ENCODE measurements around the gene DUSP15. TPM values are rescaled to one million over a fixed set of nuclear protein-coding genes. Genes with fewer than 3 reads are reported as not detected.

The DUSP15 gene
- total and polyA plus RNA-seq, 2 of the 4 experiments (the other 2 are of a cell fraction) = not detected

DNA sequence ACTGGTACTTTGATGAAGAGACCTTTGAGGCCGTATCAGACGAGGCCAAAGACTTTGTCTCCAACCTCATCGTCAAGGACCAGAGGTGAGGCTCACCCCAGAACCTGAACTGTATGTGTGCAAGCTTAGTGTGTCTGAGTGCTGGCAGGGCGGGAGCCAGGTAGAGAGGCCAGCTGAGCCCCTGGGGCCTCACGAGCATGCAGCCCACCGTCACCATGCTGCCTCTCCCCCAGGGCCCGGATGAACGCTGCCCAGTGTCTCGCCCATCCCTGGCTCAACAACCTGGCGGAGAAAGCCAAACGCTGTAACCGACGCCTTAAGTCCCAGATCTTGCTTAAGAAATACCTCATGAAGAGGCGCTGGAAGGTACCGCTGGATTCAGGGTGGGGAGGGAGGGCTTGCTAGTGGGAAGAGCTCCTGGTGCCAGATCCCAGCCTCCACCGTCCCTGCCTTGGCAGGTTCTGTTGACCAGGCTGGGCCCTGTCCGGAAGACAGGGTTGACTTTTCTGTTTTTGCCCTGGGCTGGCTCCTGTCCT lies 38.5 kb downstream of the DUSP15 start:
- Histone ChIP-seq H2AK9ac (replicated peaks; ENCODE audit: low read depth, low read length, poor library complexity) (peak overlapping the region; percentile 16), H4K20me1 (ENCODE audit: insufficient read depth, low read length) (peaks cover 18% of the 10 kb centered on the region), H2BK15ac (ENCODE audit: low read depth, low read length) (no peak overlapping the region), H3K9ac (ENCODE audit: low read depth, low read length) (no peak overlapping the region), H3K18ac (ENCODE audit: low read depth, low read length) (no peak overlapping the region), H4K8ac (ENCODE audit: low read depth in 2 of 2, low read length in 2 of 2) (no peak overlapping the region), H3K36me3 (ENCODE audit: control insufficient read depth, insufficient read depth, low read length) (no peaks in the 10 kb centered on the region), H3K4me2 (ENCODE audit: low read depth, low read length) (no peak overlapping the region), H2BK5ac (ENCODE audit: low read depth, low read length, poor library complexity, severe bottlenecking) (no peak overlapping the region), H3K4me1 (ENCODE audit: control insufficient read depth, insufficient read depth, low read length) (peaks cover 8% of the 10 kb centered on the region), H3K9me1 (ENCODE audit: insufficient read depth, low read length) (peaks cover 15% of the 10 kb centered on the region), H3K14ac (replicated peaks; ENCODE audit: low read depth, low read length) (no peak overlapping the region), H3K27me3 (ENCODE audit: control insufficient read depth, insufficient read depth, low read length) (peaks cover 8% of the 10 kb centered on the region), H4K5ac (ENCODE audit: low read depth, low read length) (no peak overlapping the region), H3K4ac (ENCODE audit: low read depth, low read length) (no peak overlapping the region), H2AFZ (replicated peaks; ENCODE audit: low read length, poor library complexity) (no peak overlapping the region), H3K4me3 (ENCODE audit: insufficient read depth, low read depth, low read length) (no peak overlapping the region), H3K79me1 (ENCODE audit: low read depth in 1 of 2, low read length in 2 of 2) (0 out of 4 replicates have a peak, but pooled peaks cover 0 to 1% of the 10 kb centered on the region in 2 experiments), H3K56ac (ENCODE audit: extremely low read depth, insufficient read depth, low read length) (no peak overlapping the region), H3K23ac (ENCODE audit: low read depth, low read length) (no peak overlapping the region), H2BK20ac (ENCODE audit: low read depth, low read length) (no peak overlapping the region), H3K27ac (ENCODE audit: insufficient read depth, low read length) (no peak overlapping the region), H2AK5ac (ENCODE audit: low read depth, low read length) (no peak overlapping the region), H3K9me3 (ENCODE audit: control insufficient read depth, insufficient read depth, low read length) (no peaks in the 10 kb centered on the region), H2BK120ac (ENCODE audit: low read depth, low read length) (no peak overlapping the region), H4K91ac (ENCODE audit: insufficient read depth, low read depth, low read length) (no peak overlapping the region)
- ChIA-PET POLR2A (ENCODE audit: unreplicated experiment) (no interaction called here), CTCF (no interaction called here)
- no TSS peak for BruUV-seq (replicated peaks)
- intact Hi-C loops (cut with micrococcal nuclease) (no loop called here), in situ Hi-C loops (cut with MboI; ENCODE audit: low sequenced_read_pairs) (loop anchor here (25.0 kb wide), 2 partner anchors 655 to 830 kb away; partner anchors contain the start of gene C20orf203), dilution Hi-C loops (cut with HindIII; ENCODE audit: low sequenced_read_pairs, unreplicated experiment) (no loop called here)
- DNase-seq (no peak), ATAC-seq (ENCODE audit: low read depth) (no peak)
- TF ChIP-seq RFX5 (IDR thresholded peaks at IDR 0.05; ENCODE audit: low read depth, low read length) (no peak), BHLHE40 (IDR thresholded peaks at IDR 0.05; ENCODE audit: low read depth, low read length) (no peak)
- 96% methylated on average over 4 of the region's 17 CpGs; no CpG with 5 or more reads in 1 of the 2 experiments for WGBS, 2 experiments (ENCODE audit: extremely low coverage in 2 of 2, insufficient read length in 1 of 2)
